ENCODE results near the gene IL19.
"Not testable (repeated sequence)": the region's sequence is repeated elsewhere in the genome, so short reads cannot be mapped to it uniquely, and the experiment has no call there.

The IL19 gene

GRCh38 chr1:206742719-206743383 is 27.7 kb upstream of the IL19 start:
- no peak for DNase-seq

- no peak for DNase-seq
These were observed 25.9 kb upstream of the IL19 start for GRCh38 chr1:206744683-206745082.

- DNase-seq = no peak
These were observed 25.3 kb upstream of the IL19 start for GRCh38 chr1:206745301-206745700.

- DNase-seq = no peak
These were observed 22.1 kb upstream of the IL19 start for GRCh38 chr1:206748348-206749030.

- no peak for DNase-seq
These were observed 18.7 kb upstream of the IL19 start for GRCh38 chr1:206751891-206752290.

- no peak for DNase-seq
These were observed 18.1 kb upstream of the IL19 start for GRCh38 chr1:206752481-206752880.

- no peak for DNase-seq
These were observed 17.4 kb upstream of the IL19 start for GRCh38 chr1:206753141-206753540.

GRCh38 chr1:206754011-206754410 is 16.6 kb upstream of the IL19 start:
- DNase-seq = no peak

GRCh38 chr1:206757524-206758266 is 12.9 kb upstream of the IL19 start:
- DNase-seq = no peak

GRCh38 chr1:206760590-206760989 is 10.0 kb upstream of the IL19 start:
- DNase-seq = no peak

- no peak for DNase-seq
These were observed 9.3 kb upstream of the IL19 start for GRCh38 chr1:206761159-206761768.

GRCh38 chr1:206762741-206763364 is 7.7 kb upstream of the IL19 start:
- not testable (repeated sequence) for DNase-seq

GRCh38 chr1:206765771-206766170 is 4.8 kb upstream of the IL19 start:
- not testable (repeated sequence) for DNase-seq

GRCh38 chr1:206766251-206766856 is 4.2 kb upstream of the IL19 start:
- DNase-seq = no peak

GRCh38 chr1:206768472-206769303 is 1.9 kb upstream of the IL19 start:
- no peak for DNase-seq

GRCh38 chr1:206769304-206769731 is 1.3 kb upstream of the IL19 start:
- peak; percentile 16 for DNase-seq

- DNase-seq = no peak
These were observed 742 bp downstream of the IL19 start for GRCh38 chr1:206771338-206771692.

- no peak for DNase-seq
These were observed 1.8 kb downstream of the IL19 start, which contains the start of gene IL10 for GRCh38 chr1:206772243-206772937. Gene IL10 (minus strand): TSS chr1:206772494. CDS start chr1:206772435, 59 bp downstream.

GRCh38 chr1:206774093-206774492 is 3.5 kb downstream of the IL19 start:
- no peak for DNase-seq

- DNase-seq = no peak
These were observed 5.7 kb downstream of the IL19 start for GRCh38 chr1:206776229-206776628.

- no peak for DNase-seq
These were observed 7.5 kb downstream of the IL19 start for GRCh38 chr1:206778031-206778430.

All from retina (tissue), 1 donor.